PC-3 (cell line): ENCODE measurements around the gene INHBE. TPM values are rescaled to one million over a fixed set of nuclear protein-coding genes. Genes with fewer than 3 reads are reported as not detected.

Experiments used
- ATAC-seq: fragments of 200-7000 bp; cut with Tn5 transposase; 2 replicates; pipeline ENCODE4 v1.9.1; 2020; ENCODE audit warnings: mild to moderate bottlenecking, moderate library complexity
- BruUV-seq: library from RNA; stranded (reverse); fragments of 400-500 nt; replicated peaks from 2 replicates; lab custom pipeline; 2021; lab: Mats Ljungman, UMichigan
- CTCF ChIA-PET: fragments of 300-600 bp; sonication (Branson Sonifier 250); formaldehyde crosslinking; loops from one replicate; lab custom pipeline; 2022; ENCODE audit warnings: antibody characterized with exemption; lab: Charles Lee
- POLR2A ChIA-PET: fragments of 300-600 bp; sonication (Branson Sonifier 250); formaldehyde crosslinking; loops from one replicate; lab custom pipeline; 2022; ENCODE audit warnings: antibody characterized with exemption; ENCODE audit not compliant: unreplicated experiment; lab: Charles Lee
- DNase-seq: peaks from one replicate; pipeline ENCODE4 v3.0.0-alpha.2; 2015
- H2AFZ ChIP-seq: fragments of 300-600 bp; sonication (generic); 2 replicates; pipeline ENCODE4 v1.6.0; 2016; ENCODE audit warnings: antibody characterized with exemption, low read length
- H3F3A ChIP-seq: fragments of 300-600 bp; sonication (generic); one replicate; pipeline ENCODE4 v1.6.0; 2017; ENCODE audit warnings: antibody characterized with exemption, low read length, control low read depth, mild to moderate bottlenecking; ENCODE audit not compliant: unreplicated experiment
- H3K27ac ChIP-seq: fragments of 300-600 bp; sonication (generic); 2 replicates; pipeline ENCODE4 v1.5.1; 2016; ENCODE audit warnings: mild to moderate bottlenecking, low read length
- H3K27me3 ChIP-seq: fragments of 300-600 bp; sonication (generic); 2 replicates; pipeline ENCODE4 v1.6.1; 2016; ENCODE audit warnings: low read length, mixed read lengths
- H3K36me3 ChIP-seq: fragments of 300-600 bp; sonication (generic); 2 replicates; pipeline ENCODE4 v1.6.1; 2016; ENCODE audit warnings: low read depth, mixed run types, low read length, mixed read lengths
- H3K4me1 ChIP-seq: fragments of 300-600 bp; sonication (generic); 2 replicates; pipeline ENCODE4 v1.5.1; 2016; ENCODE audit warnings: low read length; ENCODE audit not compliant: insufficient read depth
- H3K4me2 ChIP-seq: fragments of 300-600 bp; sonication (generic); 2 replicates; pipeline ENCODE4 v1.6.0; 2016; ENCODE audit warnings: low read length
- H3K4me3 ChIP-seq: fragments of 300-600 bp; sonication (generic); 2 replicates; pipeline ENCODE4 v1.5.1; 2016; ENCODE audit warnings: mild to moderate bottlenecking, low read length, mixed read lengths
- H3K79me2 ChIP-seq: fragments of 300-600 bp; sonication (generic); 2 replicates; pipeline ENCODE4 v1.6.1; 2017; ENCODE audit warnings: low read length, mixed read lengths
- H3K9ac ChIP-seq: fragments of 300-600 bp; sonication (generic); 2 replicates; pipeline ENCODE4 v1.6.0; 2016; ENCODE audit warnings: mild to moderate bottlenecking, low read length
- H3K9me2 ChIP-seq: fragments of 300-600 bp; sonication (generic); replicated peaks from 2 replicates; pipeline ENCODE4 v1.6.1; 2016; ENCODE audit warnings: mixed run types, low read length, mixed read lengths
- H3K9me3 ChIP-seq: fragments of 300-600 bp; sonication (generic); 2 replicates; pipeline ENCODE4 v1.6.1; 2016; ENCODE audit warnings: low read length, mixed read lengths
- H4K20me1 ChIP-seq: fragments of 300-600 bp; sonication (generic); 2 replicates; pipeline ENCODE4 v1.6.1; 2016; ENCODE audit warnings: low read length, mixed read lengths
- CTCF ChIP-seq: fragments of 300-600 bp; sonication (generic); conservative IDR thresholded peaks from 2 replicates; pipeline ENCODE4 v1.5.1; 2017; ENCODE audit warnings: antibody characterized with exemption, low read depth, mild to moderate bottlenecking, low read length
- EZH2 ChIP-seq: fragments of 300-600 bp; sonication (generic); IDR thresholded peaks from one replicate; pipeline ENCODE4 v1.6.1; 2017; ENCODE audit warnings: antibody characterized with exemption, mild to moderate bottlenecking, low read length; ENCODE audit not compliant: unreplicated experiment
- EZH2phosphoT487 ChIP-seq: fragments of 300-600 bp; sonication (generic); IDR thresholded peaks from 2 replicates; pipeline ENCODE4 v1.6.1; 2018; ENCODE audit warnings: mild to moderate bottlenecking, antibody characterized with exemption, low read length, borderline replicate concordance
- intact Hi-C: fragments of 100-400 bp; cut with micrococcal nuclease; formaldehyde crosslinking; loops from 2 replicates; pipeline ENCODE4 v1.9.0; 2023
- total RNA-seq: library from RNA; depleted of rRNA; stranded (reverse); fragments of >200 nt; gene quantifications from 2 replicates; pipeline ENCODE4 v1.2.3, GENCODE V29; 2014

INHBE gene
- total RNA-seq, 1 experiment from 2014 or later, result not detected

GRCh38 chr12:57456737-57457490, 1.8 kb downstream of the INHBE start:
- POLR2A ChIA-PET, result no interaction called here
- no peak overlapping the region for H3K9ac ChIP-seq
- CTCF ChIA-PET, result no interaction called here

GRCh38 chr12:57458665-57459054, 3.6 kb downstream of the INHBE start:
- BruUV-seq, result TSS peak; percentile 71
- H3K4me1 ChIP-seq, result peaks cover 11% of the 10 kb centered on the region; the same call in 1 of the 2 replicates
- no peaks in the 10 kb centered on the region for H3F3A ChIP-seq
- H3K36me3 ChIP-seq, result no peaks in the 10 kb centered on the region
- H3K79me2 ChIP-seq, result no peaks in the 10 kb centered on the region
- peak overlapping the region; percentile 45; the same call in 1 of the 2 replicates for H3K9ac ChIP-seq
- intact Hi-C loops, result no loop called here
- H3K9me2 ChIP-seq, result no peaks in the 10 kb centered on the region
- ATAC-seq, result no peak
- no peak for TF ChIP-seq CTCF
- peak overlapping the region; percentile 99 for H2AFZ ChIP-seq
- H3K4me3 ChIP-seq, result peak overlapping the region; percentile 78
- H3K9me3 ChIP-seq, result no peaks in the 10 kb centered on the region
- peak overlapping the region; percentile 97 for H3K4me2 ChIP-seq
- H3K27ac ChIP-seq, result no peak overlapping the region
- DNase-seq, result no peak
- no peaks in the 10 kb centered on the region for H4K20me1 ChIP-seq
- ChIA-PET POLR2A (no interaction called here), CTCF (interaction anchor here (0.7 to 1.2 kb wide), 8 partner anchors 10 to 216 kb away, joined by 3 to 9 read pairs (median 4); no protein-coding TSS in a partner anchor)
- H3K27me3 ChIP-seq, result peaks cover 10% of the 10 kb centered on the region; the same call in 1 of the 2 replicates

More at GRCh38 chr12:57456737-57457490, 1.8 kb downstream of the INHBE start:
- no peak for ATAC-seq
- Histone ChIP-seq H3K27me3 (peaks cover 10% of the 10 kb centered on the region; the same call in 1 of the 2 replicates), H3K36me3 (no peaks in the 10 kb centered on the region), H2AFZ (no peak overlapping the region), H3K9me3 (no peaks in the 10 kb centered on the region), H3K27ac (no peak overlapping the region), H4K20me1 (no peaks in the 10 kb centered on the region), H3K9me2 (no peaks in the 10 kb centered on the region), H3K4me1 (peaks cover 20% of the 10 kb centered on the region), H3F3A (no peaks in the 10 kb centered on the region), H3K4me2 (no peak overlapping the region), H3K4me3 (no peak overlapping the region), H3K79me2 (no peaks in the 10 kb centered on the region)
- no TSS peak for BruUV-seq
- intact Hi-C loops, result no loop called here
- no peak for DNase-seq
- TF ChIP-seq CTCF (no peak), EZH2 (no peak), EZH2phosphoT487 (no peak)
